Stimulated activated naive CD8-positive, alpha-beta T cell treated with anti-CD3 and anti-CD28 coated beads, Interleukin-15, Interleukin-2, amounts not matched to agents 100 U/mL and 50 U/mL, for 24 hours (primary cell): Measurements from ENCODE around the gene COL1A2.

Source experiments
- ATAC-seq: fragments of 150-1000 bp; cut with Tn5 transposase; one replicate; pipeline ENCODE4 v1.10.0; 2021
- DNase-seq: peaks from one replicate; pipeline ENCODE4 v3.0.0; 2021

The COL1A2 gene

GRCh38 chr7:94434042-94434441 is 39.3 kb downstream of the COL1A2 start:
- ATAC-seq (no peak), DNase-seq (no peak)

GRCh38 chr7:94436018-94436604 is 41.4 kb downstream of the COL1A2 start:
- peak; percentile 63 for DNase-seq

DNA sequence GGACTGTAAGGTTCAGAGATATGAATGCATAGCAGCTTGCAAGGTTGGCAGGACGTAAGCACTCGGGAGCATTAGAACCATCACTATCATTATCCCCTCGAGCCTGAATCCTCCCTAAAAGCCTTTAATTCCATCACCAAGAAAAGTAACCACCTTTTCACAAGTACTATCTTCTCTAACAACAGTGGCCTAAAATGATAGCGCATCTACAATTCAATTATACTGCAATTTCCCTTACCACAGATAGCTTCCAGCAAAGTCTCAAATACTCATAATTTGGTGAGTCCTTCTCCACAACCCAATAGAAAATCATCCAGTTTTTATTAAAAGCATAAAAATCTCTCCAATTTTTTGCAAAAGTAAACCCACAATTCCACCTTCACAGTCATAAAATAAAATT is 42.0 kb downstream of the COL1A2 start:
- no peak for ATAC-seq
- DNase-seq = no peak

More at GRCh38 chr7:94436018-94436604, 41.4 kb downstream of the COL1A2 start:
- peak; percentile 57 for ATAC-seq

GRCh38 chr7:94439893-94440381 is 45.2 kb downstream of the COL1A2 start:
- ATAC-seq (no peak), DNase-seq (no peak)

- ATAC-seq (no peak), DNase-seq (no peak)
These were observed 45.9 kb downstream of the COL1A2 start for GRCh38 chr7:94440451-94441039.

- DNase-seq = no peak
- no peak for ATAC-seq
These were observed 46.4 kb downstream of the COL1A2 start for GRCh38 chr7:94441138-94441537.

DNA sequence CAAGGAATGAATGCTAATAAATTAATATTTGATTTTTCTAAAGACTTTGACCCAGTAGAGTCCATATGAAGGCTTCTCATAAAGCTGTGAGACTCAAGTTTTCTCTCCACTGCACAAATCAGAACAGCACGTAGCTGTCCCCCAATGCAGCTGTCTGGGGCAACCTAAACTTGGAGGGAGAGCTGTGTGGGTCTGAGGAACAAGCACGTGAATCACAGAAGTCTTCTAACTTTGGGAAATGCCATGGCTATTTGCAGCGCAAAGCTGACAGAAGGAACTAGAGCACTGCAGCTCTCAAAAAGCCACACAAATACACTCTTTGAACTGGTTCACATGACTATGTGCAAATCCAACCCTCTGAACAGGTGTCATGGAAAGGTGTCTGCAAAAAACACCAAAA is 47.9 kb downstream of the COL1A2 start:
- DNase-seq (no peak), ATAC-seq (no peak)

DNA sequence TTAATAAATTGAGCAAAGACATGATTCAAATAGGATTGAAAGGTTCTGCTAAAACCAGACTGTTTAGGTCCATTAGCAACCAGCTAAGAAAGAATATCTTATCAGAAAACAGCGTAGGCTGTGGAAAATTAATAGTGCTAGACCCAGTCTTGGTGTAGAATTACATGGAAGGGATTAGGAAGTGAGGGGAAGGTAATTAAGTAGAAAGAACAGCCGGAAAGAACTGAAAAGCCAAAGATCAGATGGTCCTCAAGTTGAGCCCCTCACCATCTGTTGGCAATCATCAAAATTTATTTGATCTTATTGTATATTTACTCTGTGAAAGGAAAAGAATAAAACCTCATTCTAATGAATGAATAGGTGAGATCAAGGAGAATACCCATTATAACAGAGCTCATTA is 50.1 kb downstream of the COL1A2 start:
- no peak for DNase-seq
- no peak for ATAC-seq

- DNase-seq (no peak), ATAC-seq (no peak)
These were observed 51.0 kb downstream of the COL1A2 start for GRCh38 chr7:94445696-94446194.

- DNase-seq (no peak), ATAC-seq (no peak)
These were observed 51.6 kb downstream of the COL1A2 start for GRCh38 chr7:94446308-94446707.

- ATAC-seq = no peak
- DNase-seq = no peak
These were observed 54.5 kb downstream of the COL1A2 start for GRCh38 chr7:94449151-94449725.

GRCh38 chr7:94450044-94450697 is 55.5 kb downstream of the COL1A2 start:
- no peak for ATAC-seq
- DNase-seq = no peak

DNA sequence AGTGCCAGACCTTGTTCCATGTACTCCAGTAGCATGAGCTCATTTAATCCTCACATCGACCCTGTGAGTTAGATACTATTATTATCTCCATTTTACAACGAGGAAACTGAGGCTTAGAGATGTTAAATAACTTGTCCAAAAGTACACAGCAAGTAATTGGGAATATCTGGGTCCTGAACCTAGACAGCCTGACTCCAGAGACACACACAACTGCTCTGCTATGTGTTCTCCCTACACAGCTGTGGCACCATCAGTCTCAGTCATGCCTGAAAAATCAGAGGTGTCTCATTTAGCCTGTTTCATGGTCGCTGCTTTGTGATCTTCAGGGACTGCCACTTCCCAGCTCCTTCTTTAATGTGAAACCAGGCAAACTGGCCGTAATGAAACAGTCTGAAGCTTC is 56.5 kb downstream of the COL1A2 start:
- no peak for ATAC-seq
- DNase-seq = no peak

DNA sequence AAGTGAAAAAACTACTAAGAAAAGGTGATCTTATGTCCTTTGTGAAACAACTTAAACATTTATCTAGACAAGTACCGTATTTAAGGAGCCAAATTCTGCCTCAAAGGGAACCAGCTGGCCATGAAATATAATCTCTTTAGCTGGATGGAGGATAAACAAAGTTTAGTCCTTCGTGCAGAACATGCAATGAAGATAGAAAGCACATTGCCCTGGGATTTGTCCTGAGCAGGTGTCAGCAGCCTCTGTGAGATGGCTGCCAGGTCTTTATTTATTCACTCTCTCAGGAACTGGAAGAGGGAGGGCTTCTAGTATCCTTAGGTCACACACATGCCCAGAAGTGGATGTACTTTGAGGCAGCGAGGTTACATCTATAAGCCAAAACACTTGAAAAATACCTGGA is 57.5 kb downstream of the COL1A2 start:
- DNase-seq (no peak), ATAC-seq (no peak)

- DNase-seq (no peak), ATAC-seq (no peak)
These were observed 59.2 kb downstream of the COL1A2 start for GRCh38 chr7:94453898-94454297.

- ATAC-seq (no peak), DNase-seq (no peak)
These were observed 63.3 kb downstream of the COL1A2 start for GRCh38 chr7:94458041-94458440.

DNA sequence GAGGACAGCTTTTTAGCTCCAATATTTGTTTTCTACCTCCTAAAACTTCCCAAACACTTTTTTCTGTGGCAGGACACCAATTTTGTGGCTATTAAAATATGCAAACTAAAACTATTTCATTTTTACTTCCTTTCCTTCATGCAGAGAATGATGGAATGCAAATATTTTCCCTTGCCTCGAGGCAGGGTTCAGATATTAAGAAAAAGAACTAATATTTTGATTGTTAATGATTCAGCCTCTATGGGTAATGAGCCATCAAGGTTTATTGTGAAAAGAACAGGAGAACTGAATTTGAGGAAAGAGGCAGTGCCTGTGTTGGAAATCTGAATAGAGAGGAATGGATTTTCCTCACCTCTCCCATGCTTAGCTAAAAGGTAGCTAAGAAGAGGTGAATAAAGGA is 71.8 kb downstream of the COL1A2 start:
- ATAC-seq = no peak
- DNase-seq = no peak

GRCh38 chr7:94471604-94472003 is 76.9 kb downstream of the COL1A2 start:
- no peak for ATAC-seq
- DNase-seq = no peak

- ATAC-seq (no peak), DNase-seq (no peak)
These were observed 77.9 kb downstream of the COL1A2 start for GRCh38 chr7:94472608-94473007.

DNA sequence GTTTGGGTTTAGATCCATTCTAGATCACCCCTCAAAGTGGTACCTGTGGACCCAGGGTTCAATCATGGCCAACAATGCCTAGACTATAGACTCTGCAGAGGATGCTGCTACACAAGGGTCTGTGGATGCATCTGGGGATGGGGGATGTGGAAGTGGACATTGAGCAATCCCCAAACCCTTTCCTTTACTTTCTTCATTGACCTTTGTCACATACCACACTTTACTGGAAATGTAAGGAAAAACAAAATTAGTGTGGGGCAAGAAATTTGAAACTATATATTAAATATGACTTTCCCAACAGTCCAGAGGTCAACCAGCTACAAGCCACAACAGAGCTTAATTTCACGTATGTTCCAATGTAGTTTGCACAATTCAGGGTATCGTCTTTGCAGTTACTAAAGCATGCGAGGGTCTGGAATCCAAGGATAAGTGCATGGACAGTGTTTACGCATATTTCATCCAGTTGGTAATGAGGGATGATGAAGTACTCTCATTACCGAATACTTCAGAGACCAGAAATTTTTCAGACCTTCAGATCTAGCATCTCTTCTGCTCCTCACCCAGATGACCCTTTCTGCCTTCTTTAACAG is 81.7 kb downstream of the COL1A2 start:
- DNase-seq (no peak), ATAC-seq (no peak)

DNA sequence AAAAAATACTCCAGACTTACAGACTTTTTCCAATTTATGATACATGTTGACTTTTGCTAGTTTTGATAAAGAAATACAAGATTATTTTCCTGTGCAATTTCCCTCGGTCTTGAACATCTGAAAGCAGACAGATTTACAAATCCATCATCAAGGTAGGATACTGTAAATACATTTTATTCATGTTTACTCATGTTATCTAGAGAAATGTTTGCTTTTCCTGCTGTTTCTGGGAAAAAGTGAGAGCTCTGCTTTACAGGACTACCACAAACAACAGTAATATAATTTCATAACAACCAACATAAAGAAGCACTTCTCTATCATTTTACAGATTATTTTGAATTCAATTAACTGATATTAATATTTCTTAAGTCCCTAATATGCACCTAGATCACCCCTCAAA is 83.2 kb downstream of the COL1A2 start:
- ATAC-seq = no peak

DNA sequence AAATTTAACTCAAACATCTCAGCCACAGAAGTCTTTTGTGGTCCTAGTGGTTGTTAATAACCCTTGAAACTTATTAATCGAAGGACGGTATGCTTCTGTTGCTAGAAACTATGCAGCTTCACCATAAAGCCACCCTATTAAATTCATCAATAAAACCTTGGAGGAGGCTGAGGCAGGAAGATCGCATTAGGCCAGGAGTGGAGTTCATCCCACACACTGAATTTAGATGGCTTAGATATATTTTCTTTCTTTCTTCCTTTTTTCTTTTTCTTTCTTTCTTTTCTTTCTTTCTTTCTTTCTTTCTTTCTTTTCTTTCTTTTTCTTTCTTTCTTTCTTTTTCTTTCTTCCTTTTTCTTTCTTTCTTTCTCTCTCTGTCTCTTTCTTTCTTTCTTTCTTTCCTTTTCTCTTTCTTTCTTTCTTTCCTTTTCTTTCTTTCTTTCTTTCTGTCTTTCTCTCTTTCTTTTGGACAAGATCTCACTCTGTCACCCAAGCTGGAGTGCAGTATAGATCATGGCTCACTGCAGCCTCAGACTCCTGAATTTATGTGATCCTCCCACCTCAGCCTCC is 84.0 kb downstream of the COL1A2 start:
- DNase-seq (no peak), ATAC-seq (no peak)

More for the DNA sequence above, 83.2 kb downstream of the COL1A2 start:
- no peak for DNase-seq
